HG02938 (cell line): Measurements from ENCODE around the gene COL16A1.

Source experiments
- ATAC-seq: cut with Tn5 transposase; IDR thresholded peaks from one replicate; pipeline ENCODE4 v1.9.1; 2021; ENCODE audit warnings: mild to moderate bottlenecking, moderate library complexity; ENCODE audit not compliant: unreplicated experiment

Gene COL16A1

GRCh38 chr1:31668303-31668883 lies 35.4 kb downstream of the COL16A1 start:
- no peak for ATAC-seq

GRCh38 chr1:31667065-31667785 lies 36.6 kb downstream of the COL16A1 start:
- no peak for ATAC-seq

DNA sequence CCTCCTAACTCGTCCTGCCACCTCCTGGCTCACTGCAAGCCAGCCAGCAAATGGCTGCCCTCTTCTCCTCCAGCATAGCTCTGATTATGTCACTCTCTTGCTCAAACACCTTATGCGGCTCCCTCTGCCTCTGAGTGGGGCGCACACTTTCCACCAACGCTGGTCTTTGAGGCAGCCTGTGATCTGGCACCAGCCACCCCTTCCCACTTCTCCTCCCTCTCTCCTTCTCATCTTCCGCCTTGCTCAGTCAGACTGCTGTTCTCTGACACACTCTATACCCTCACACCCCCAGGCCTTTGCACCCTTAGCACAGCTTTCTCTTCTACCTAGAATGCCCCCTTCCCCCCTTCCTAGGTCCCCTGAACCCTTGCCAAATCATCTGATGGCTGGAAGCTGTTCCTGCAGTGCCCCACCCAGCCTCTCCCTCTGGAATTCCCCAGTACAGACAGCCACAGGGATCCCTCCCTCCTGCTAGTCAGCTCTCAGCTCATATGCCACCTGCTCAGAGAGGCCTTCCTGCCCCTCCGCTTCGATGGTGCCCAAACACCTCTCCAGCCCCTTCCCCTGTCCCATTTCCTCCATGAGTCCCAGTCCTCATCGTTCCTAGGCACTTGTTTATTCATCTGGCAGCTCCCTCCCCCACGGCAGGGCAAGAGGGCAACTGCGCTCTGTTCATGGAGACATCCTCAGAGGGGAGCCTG lies 37.4 kb downstream of the COL16A1 start:
- no peak for ATAC-seq

DNA sequence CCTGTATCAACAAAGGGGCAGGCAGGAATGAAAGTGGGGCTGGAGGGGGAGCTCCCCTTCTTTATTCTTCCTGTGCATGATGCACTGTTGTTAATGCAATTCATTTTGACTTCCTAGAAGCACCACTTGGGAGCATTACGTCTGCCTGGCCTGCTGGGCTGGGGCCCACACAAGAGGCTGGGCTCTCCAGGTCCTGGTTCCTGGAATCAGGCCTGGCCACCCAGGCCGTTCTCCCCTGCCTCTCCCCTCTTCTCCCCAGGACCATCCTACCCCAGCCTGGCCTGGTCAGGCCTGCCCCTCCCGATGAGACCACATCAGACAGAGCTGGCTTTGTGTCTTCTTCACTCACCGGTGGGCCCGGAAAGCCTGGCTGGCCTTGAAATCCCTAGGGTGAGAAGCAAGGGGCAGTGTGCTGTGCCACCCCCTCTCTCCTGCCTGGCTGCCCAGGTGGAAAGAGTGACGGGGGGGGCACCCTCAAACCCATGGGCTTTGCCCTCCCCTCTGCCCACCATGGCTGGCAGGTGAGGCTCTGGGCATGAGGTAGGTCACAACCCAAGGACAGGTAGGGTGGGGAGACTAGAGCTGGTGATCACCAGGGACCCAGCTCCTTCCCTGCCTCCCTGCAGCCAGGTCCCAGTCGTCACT lies 38.5 kb downstream of the COL16A1 start:
- ATAC-seq = no peak

DNA sequence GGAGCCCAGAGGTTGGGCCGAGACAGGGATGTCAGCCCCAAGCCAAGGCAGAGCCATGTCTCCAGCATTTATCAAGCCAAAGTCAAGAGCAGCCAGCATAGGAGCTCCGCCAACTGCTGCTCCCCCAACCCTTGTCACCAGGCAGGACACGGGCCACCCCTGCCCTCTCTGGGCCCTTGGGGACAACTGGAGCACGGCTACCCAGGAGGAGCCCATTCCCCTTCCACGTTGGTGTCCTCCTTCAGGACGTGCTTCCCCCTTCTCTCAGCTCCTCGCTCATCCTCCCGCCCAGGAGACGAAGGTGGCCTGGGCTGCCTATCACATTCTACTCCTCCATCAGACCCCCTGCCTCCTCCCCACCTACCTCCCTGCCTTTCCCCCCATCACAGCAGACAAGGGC lies 39.3 kb downstream of the COL16A1 start:
- no peak for ATAC-seq

DNA sequence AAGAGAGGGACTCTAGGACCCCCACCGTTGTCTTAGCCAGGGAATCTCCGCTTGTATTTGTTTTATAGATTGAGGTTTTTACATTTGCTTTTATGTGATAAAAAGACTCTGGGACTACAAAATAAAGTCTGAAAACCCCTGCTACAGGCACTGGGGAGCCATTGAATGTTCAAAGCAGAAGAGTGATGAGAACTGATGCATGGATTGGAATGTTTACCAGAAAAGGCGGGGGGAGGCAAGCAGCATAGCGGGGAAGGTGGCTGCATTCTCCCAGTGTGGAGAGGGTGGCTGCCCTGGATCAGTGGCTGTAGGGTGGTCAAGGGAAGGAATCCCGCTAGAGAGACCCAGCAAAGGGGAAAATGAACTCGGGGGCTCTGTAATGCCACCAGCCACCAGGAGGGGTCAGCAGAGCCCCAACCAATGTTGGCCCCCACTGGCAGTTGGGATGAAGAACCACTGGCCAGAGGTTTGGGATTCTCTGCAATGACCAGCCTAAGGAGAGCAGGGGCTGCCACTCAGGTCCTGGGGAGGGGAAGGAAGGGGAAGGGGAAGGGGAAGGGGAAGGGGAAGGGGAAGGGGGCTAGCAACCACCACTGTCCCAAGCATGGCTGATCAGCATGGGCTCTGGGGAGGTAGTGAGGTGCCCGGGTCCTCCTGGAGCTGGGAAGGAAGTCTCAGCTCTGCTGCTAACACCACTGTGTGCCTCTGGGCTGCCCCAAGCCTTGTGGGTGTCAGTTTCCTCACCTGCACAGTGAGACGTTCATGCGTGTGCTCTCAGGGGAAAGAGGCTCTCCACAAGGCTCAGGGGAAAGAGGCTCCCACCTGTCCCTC lies 40.0 kb downstream of the COL16A1 start:
- ATAC-seq = no peak

DNA sequence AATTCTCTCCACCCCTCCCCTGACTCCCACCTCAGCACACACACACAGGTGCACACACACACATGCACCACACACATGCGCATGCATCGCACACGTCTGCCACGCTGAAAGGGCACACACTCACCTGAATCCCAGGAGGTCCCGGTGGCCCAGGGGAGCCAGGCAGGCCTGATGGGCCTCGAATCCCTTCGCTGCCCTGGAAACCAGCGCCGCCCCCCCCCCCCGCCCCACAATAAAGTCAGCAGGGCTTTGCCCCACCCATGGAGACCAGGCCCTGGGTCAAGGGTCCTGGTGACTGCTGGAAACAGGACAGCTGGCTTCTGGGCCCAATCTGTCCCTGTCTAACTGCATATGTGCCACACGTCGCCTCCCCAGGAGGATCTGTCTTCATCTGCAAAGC lies 41.4 kb downstream of the COL16A1 start:
- no peak for ATAC-seq

DNA sequence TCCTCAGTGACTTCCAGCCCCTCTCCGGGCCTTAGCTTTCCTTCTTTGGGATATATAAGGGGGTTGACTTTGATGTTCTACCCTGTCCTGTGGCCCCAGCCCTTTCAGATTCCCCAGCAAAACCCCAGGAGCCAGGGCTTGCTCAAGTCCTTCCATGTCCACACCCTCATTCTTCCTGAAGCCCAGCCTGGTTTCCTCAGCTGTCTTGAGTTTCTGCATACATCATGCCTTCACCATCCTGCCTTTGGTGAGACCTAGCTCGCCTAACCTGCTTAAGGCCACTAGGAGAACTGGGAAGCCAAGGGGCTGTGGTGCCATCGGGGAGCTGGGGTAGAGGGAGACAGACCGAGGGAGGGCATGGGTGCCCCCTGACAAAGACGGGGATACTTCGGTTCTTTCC lies 42.0 kb downstream of the COL16A1 start:
- ATAC-seq = no peak

- no peak for ATAC-seq
These were observed 42.9 kb downstream of the COL16A1 start for GRCh38 chr1:31660871-31661455.

DNA sequence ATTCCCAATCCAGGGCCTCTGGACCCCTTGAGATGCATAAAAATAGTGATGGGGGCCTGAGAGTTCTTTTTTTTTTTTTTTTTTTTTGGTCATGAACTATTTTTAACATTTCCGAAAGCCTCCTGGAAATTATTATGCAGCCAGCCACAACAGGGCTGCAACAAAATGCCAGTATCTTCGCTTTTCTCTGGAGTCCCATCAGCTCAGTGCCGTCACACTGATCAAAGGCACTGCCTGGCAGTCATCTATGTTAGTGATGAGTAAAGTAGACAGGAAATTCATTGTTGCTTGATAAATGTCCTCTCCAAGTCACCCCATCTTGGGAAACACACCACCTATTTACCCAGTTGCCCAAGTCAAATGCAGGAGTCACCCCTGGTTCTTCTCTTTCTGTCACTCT lies 43.9 kb downstream of the COL16A1 start:
- ATAC-seq = no peak

DNA sequence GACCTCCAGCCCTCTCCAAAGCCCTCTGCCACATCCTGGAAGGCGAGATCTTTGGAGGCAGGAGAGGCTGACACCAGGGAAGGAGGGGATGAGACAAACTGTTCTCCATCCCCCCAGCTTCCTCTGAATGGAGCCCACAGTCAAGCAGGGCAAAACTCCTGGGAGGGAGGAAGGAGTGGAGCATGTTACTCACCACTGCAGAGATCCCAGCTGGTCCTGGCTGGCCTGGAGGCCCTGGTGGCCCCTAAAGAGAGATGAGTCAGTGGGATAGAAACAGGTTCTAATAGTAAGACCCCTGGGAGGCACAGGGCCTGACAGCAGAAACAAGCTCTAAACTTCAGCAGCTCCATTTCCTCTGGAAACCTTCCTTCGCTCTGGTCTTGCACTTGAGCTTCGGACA lies 45.1 kb downstream of the COL16A1 start:
- ATAC-seq = no peak

GRCh38 chr1:31657972-31658510 lies 45.8 kb downstream of the COL16A1 start:
- no peak for ATAC-seq

DNA sequence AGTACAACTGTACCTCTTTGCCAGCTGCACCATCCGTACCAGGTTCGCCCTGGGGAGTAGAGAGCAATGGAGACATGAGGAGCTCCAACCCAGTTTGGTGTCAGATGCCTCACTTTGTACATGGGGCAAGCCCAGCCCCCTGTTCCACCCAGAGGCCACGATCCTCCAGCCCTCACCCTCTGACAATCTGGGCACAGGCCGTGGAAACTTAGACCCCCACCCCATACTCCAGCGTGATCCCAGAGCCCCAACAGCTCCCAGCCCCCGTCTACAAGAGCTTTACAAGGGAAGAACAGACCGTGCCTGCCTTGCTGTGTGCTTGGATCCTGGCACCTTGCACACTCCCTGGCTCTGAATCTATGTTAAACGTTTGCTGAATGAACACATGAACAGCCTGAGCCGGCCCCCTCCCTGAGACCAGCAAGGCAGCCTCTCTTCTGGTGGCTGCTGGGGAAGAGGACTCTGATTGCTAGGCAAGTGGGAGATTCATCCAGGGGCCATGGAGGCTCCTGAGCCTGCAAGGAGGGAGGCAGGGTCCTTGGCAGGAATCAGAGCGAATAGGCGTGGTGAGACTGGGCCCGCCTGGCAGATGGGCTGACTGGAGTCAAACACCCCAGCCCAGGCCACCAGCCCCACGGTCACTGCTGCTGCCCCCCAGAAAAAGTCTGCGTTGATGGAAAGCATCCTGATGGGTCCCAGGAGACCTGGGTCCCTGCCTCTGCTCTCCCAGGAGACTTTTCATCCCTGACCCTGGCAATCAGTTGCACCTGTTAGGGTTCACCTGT lies 46.6 kb downstream of the COL16A1 start:
- ATAC-seq = no peak

- no peak for ATAC-seq
These were observed 48.1 kb downstream of the COL16A1 start for GRCh38 chr1:31655756-31656155.

DNA sequence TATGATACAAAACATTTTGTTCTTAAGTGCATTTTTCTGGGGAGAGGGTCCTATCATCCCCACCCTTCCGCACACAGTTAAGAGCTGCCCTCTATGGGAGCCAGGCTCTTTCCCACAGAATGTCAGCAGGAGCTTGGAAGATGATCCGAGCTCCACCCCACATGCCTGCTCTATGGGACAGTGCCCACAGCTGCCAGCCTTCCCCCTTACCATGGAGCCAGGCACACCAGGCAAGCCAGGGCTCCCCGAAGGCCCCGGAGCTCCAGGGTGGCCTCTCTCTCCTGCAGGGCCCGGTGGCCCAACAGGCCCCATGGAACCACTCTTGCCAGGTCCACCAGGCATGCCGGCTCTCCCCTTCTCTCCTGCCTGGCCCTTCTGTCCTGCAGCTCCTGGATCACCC lies 48.7 kb downstream of the COL16A1 start:
- ATAC-seq = no peak

DNA sequence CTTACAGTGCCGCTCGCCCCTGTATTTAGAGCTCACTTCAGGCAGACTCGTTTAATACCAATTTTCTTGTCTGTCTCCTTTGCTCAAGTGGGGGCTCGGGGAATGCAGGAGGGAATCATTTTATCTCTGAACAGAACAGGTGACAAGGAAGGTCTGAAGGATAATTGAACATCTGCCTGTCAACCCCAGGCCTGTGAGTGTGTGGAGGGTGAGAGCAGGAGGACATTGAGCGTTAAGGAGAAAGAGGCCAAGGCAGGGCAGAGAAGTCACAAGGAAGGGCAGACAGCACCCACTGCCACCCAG lies 49.4 kb downstream of the COL16A1 start:
- ATAC-seq = no peak

DNA sequence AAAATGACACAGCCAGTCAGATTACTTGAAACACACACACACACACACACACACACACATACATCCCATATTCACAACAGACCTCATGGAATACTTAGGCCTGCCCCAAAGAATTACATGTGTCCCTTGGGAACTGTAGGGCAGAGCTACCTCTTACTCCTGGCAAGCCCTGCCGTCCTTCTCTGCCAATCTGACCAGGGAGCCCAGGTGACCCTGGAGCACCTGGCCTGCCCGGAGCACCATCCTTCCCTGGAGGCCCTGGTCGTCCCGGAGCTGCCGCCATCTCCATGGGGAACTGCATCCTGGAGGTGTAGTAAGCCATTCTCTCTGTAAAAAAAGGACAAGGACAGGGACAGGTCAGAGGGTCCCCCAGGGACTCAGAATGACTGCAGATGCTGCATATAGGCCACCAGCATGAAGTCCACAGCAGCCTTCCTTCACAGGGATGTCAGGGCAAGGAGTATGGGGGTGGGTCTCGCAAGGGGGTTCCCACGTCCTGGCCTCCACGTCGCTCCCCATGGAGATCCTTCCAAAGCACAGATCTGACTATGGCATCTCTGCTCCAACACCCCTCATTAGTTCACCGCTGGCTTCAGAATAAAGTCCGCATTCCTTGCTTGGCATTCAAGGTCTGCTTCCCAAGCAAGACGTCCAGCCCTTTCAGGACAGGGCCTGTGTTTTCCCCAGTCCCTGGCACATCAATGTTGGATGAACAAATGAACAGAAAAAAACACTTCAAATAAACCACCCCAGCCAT lies 49.9 kb downstream of the COL16A1 start:
- no peak for ATAC-seq

- ATAC-seq = no peak
These were observed 50.8 kb downstream of the COL16A1 start for GRCh38 chr1:31652891-31653499.

GRCh38 chr1:31651766-31652165 lies 52.1 kb downstream of the COL16A1 start:
- no peak for ATAC-seq
